ENCODE measurements around the gene MGAT5B. TPM values are rescaled to one million over a fixed set of nuclear protein-coding genes. Genes with fewer than 3 reads are reported as not detected.
A peak's percentile ranks its signal among the peaks of the same experiment; 100 is the strongest.
"Not testable (repeated sequence)": the region's sequence is repeated elsewhere in the genome, so short reads cannot be mapped to it uniquely, and the experiment has no call there.

Gene MGAT5B, protein sequence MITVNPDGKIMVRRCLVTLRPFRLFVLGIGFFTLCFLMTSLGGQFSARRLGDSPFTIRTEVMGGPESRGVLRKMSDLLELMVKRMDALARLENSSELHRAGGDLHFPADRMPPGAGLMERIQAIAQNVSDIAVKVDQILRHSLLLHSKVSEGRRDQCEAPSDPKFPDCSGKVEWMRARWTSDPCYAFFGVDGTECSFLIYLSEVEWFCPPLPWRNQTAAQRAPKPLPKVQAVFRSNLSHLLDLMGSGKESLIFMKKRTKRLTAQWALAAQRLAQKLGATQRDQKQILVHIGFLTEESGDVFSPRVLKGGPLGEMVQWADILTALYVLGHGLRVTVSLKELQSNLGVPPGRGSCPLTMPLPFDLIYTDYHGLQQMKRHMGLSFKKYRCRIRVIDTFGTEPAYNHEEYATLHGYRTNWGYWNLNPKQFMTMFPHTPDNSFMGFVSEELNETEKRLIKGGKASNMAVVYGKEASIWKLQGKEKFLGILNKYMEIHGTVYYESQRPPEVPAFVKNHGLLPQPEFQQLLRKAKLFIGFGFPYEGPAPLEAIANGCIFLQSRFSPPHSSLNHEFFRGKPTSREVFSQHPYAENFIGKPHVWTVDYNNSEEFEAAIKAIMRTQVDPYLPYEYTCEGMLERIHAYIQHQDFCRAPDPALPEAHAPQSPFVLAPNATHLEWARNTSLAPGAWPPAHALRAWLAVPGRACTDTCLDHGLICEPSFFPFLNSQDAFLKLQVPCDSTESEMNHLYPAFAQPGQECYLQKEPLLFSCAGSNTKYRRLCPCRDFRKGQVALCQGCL
- 1 to 10 TPM in 3 of 4 donors, under 1 TPM in 1; 0.81 to 3.0 (median 1.9) TPM for polyA plus RNA-seq (ENCODE audit: insufficient read length in 4 of 4)

DNA sequence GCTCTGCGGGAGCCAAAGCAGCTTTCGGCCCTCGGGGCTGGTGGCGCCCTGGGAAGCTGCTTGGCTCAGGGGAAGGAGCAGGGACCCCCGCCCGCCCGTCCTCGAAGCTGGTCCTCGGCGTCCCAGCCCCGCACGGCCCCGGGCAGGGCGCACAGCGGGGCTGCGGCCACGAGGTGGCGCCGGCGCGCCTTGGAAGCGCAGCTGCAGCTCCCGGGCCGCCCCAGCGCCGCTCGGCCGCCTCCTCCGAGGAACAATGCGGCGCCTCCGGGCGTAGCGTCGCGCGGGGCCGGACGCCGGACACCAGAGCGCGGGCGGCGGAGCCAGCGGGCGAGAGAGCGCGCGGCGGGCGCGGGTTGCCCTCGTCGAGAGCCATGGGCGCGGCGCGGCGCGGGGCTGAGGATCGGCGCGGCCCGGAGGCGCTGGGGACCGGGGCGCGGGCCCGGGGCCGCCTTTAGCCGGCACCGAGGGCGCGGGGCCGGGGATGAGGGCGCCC is at the start of gene MGAT5B:
TSS of gene MGAT5B (plus strand) at position 229 of the 493 bp plus-strand sequence. CDS start 626 bp downstream, outside the sequence.
- DNase-seq (ENCODE audit: low read depth in 4 of 4, low spot score in 2 of 4) = peak in 3 of 4 donors; percentile 56 to 74 (median 65)

DNA sequence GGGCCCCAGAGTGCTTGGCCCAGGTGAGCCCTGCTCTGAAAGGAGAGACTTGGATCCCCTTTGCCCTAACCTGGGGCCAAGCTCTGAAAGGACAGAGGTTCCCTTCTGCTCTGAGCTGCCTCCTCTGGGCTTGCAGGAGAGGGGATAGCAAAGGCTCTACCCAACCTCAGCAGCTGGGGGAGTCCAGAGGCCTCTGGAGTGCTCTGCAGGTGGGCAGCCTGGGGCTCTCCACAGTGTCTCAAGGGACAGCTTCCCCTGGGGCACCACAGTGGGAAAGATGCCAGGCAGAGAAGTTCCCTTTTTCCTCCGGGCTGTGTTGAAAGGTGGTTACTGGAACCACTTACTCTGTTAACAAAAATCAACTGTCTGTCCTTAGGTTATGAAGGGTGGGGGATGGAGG is 48.2 kb upstream of the MGAT5B start:
- DNase-seq (ENCODE audit: low read depth in 4 of 4, low spot score in 2 of 4) = no peak

DNA sequence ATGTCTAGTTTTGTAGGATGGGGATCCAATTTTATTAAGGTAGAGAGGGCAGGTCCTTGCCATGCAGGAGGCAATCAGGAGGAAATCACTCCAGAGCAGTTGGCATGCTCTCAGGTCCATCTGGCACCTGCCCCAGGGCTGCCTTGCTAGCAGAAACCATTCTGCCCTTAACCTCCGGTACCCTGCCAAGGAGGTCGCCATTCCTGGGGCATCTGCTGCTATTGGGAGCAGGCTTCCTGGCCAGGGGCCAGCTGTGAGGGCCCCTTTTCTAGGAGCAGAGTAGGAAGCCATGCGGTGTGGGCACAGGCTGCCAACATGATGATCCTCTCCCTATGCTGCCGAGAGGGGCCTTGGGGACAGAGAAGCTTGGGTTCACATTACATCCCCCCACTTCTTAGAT is 47.6 kb upstream of the MGAT5B start:
- DNase-seq (ENCODE audit: low read depth in 4 of 4, low spot score in 2 of 4) = no peak

GRCh38 chr17:76822184-76822778 is 45.9 kb upstream of the MGAT5B start:
- no peak for DNase-seq (ENCODE audit: low read depth in 4 of 4, low spot score in 2 of 4)

DNA sequence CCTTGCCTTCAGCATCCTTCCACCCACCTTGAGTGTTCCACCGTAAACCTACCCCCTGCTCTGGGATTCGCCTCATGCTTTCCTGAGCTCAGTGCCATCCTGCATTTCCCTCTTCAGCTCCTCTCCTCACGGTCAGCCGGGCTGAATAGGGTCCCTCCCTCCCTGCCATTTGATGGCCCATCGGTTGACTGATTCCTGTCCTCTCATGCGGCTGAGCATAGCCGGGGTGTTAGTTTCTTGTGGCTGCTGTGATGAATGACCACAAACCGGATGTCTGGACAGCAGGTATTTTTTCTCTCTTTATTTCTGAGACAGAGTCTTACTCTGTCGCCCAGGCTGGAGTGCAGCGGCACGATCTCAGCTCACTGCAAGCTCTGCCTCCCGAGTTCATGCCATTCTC is 44.1 kb upstream of the MGAT5B start:
- DNase-seq (ENCODE audit: low read depth in 4 of 4, low spot score in 2 of 4) = peak in 1 of 4 donors; percentile 41

DNA sequence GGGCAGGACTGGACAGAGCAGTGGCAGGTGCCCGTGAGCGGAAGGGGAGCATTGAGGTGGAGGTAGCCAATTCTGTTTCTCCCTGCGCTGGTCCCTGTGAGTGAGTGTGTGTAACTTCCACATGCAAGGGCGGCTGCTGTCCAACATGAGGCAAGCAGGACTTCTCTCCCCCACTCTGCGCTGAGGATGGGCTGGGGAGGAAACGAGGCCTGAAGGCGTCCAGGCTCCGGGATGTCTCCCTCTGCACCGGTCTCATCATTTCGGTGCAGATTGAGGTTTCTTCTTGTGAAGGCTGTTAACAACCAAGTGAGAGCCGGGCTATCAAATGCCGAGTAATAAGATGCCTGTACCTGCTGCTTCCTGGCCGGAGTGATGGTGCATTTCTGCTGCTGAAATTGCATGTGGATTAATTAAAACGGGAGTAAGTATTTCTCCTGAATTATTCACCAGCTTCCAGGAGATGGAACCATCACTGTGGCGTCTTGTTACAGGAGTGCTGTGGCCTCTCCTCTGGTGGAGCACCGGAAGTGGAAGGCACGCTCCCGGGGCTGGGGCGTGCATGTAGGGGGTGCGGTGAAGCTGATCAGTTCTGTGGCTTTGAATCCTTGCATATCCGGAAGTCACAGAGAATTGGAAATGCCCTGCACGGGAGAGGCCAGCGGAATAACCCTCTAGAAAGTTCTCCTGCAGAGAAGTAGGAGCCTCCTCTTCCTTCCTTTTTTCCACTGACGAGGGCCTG is 41.7 kb upstream of the MGAT5B start:
- DNase-seq (ENCODE audit: low read depth in 4 of 4, low spot score in 2 of 4) = peak in 1 of 4 donors; percentile 39

- DNase-seq (ENCODE audit: low read depth in 4 of 4, low spot score in 2 of 4) = no peak
Observed at GRCh38 chr17:76827736-76828135, 40.5 kb upstream of the MGAT5B start.

GRCh38 chr17:76830987-76831715 is 37.1 kb upstream of the MGAT5B start:
- no peak for DNase-seq (ENCODE audit: low read depth in 4 of 4, low spot score in 2 of 4)

GRCh38 chr17:76833034-76833644 is 35.1 kb upstream of the MGAT5B start:
- no peak for DNase-seq (ENCODE audit: low read depth in 4 of 4, low spot score in 2 of 4)

- DNase-seq (ENCODE audit: low read depth in 4 of 4, low spot score in 2 of 4) = no peak
Observed at GRCh38 chr17:76833747-76834146, 34.5 kb upstream of the MGAT5B start.

DNA sequence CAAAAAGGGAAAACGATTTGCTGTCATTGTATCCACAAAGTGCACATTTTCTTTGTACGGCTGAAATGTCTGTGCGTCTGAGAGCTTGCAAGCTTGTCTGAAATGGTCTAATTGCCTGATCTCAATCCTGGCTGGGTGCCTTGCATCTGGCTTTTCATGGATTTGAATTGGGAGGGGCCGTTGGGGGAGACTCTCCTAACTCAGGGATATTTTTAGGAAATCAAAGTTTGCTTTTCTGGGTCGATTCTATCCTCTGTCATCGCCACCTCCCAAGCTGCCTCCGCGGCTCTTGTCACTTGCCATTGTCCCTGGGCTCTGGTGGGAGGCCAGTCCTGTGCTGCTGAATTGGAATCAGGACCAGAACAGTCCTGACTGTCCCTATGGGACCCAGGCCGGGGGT is 33.3 kb upstream of the MGAT5B start:
- no peak for DNase-seq (ENCODE audit: low read depth in 4 of 4, low spot score in 2 of 4)

DNA sequence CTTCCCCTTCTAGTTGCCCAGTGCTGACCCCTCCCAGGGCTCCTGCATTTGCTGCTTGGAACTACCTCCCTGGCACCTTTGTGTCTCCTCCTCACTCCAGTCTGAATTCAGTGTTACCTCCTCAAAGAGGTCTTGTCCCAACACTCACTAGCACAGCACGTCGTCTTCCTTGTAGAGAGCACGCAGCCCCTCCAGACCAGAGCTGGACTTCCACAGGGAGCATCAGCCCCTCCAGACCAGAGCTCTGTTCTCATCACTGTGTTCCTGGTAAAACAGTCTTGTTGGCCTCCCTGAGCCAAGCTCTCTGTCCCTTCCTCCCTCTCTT is 27.8 kb upstream of the MGAT5B start:
- no peak for DNase-seq (ENCODE audit: low read depth in 4 of 4, low spot score in 2 of 4)

DNA sequence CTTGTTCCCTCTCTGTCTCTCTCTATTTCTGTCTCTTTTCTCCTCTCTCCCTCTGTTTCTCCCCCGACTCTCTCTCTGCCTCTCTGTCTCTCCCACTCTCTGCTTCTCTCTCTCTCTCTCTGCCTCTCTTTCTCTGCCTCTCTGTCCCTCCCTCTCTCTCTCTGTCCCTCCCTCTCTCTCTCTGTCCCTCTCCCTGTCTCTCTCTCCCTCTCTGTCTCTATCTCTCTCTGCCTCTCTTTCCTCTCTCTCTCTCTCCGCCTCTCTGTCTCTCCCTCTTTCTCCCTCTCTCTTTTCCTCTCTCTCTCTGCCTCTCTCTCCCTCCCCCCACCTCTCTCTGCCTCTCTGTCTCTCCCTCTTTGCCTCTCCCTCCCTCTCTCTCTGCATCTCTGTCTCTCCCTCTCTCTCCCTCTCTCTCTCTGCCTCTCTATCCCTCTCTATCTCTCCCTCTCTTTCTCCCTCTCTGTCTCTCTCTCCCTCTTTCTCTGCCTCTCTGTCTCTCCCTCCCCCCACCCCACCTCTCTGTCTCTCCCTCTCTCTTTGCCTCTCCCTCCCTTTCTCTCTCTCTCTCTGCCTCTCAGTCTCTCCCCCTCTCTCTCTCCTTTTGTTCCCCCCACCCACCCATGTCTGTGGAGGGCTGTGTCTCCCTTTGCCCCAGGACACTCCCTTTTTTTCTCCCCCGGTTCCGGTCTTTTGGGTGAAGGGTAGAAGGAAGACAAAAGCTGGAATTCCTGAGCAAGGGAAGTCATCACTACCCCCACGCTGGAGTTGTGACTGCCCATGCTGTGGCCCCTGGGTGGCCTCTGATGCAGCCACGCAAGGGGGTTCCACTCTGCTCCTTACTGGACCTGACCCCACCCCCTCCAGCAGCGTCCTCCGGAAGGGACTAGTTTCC is 27.1 kb upstream of the MGAT5B start:
- DNase-seq (ENCODE audit: low read depth in 4 of 4, low spot score in 2 of 4) = no peak

DNA sequence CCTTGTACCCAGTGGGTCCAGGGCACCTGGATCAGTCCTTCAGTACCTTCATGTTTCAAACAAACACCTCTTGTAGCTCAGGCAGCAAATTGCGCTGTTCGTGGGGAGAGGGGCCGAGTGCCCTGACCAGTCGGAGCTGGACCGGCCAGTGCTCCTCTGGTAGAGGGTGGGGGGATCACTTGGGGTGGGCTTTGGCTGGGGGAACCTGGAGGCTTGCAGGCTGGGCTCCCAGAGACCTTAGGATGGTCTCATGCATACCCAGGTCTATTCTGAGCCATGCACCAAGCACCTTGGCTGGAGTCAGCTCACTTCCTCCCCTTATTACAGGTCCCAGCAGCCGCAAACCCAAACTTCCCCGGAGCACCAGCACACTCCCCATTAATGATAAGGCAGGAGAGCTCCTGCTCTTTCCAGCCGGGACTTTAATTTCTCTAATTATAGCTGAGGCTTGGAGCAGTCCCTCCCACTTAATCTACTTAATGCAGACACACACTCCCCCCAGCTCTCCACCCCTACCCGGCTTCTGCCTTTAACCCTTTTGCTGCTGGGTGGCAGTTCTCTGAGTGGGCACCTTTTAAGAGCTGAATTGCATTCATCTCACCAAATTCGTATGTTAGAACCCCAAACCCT is 26.3 kb upstream of the MGAT5B start:
- DNase-seq (ENCODE audit: low read depth in 4 of 4, low spot score in 2 of 4) = no peak

DNA sequence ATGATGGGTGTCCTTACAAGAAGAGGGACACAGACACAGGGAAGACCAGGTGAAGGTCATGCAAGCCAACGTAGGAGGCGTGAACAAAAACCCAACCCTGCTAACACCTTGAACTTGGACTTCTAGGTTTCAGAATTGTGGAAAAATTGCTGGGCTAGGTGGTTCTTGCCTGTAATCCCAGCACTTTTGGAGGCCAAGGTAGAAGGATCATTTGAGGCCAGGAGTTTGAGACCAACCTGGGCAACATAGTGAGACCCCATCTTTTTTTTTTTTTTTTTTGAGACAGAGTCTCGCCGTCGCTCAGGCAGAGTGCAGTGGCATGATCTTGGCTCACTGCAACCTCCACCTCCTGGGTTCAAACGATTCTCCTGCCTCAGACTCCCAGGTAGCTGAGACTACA is 25.1 kb upstream of the MGAT5B start:
- DNase-seq (ENCODE audit: low read depth in 4 of 4, low spot score in 2 of 4) = not testable (repeated sequence)

GRCh38 chr17:76843703-76844484 is 24.3 kb upstream of the MGAT5B start:
- DNase-seq (ENCODE audit: low read depth in 4 of 4, low spot score in 2 of 4) = no peak

DNA sequence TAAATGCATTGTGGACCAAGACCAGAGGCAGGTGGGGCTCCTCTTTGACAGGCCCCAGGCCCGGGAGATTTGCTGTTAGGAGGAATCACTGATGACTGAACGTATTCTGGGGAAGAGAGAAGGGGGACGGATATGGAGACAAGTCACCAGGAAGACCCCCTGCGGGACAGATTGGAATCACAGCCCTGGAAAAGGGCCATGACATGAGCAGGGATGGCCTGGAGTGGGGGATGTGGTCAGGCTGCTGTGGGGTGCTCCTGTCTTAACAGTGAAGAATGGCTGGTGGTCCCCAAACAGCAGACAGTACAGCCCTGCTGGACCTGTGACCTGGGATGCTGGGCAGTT is 23.7 kb upstream of the MGAT5B start:
- no peak for DNase-seq (ENCODE audit: low read depth in 4 of 4, low spot score in 2 of 4)
